ENCODE data around the gene SYNRG.

DNA sequence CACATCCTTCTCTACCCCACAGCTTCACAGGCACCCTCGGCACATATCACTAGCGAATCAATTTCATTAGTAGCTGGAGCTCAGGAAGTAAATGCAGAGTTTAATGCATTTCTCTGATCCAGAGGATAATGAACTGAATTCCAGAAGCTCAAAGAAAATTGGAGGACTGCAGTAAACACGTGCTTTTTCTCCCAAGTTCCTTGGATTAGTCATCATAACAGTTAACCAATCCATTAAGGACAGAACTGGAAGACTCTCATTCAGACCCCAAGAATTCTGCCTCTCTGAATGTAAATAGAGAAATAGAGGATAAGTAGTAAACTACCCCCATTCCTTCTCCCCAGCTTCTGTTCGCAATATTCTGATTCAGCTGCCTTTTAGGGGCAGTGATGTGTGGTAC is 78.8 kb downstream of the SYNRG start:
- TF ChIP-seq, protein P1, sequence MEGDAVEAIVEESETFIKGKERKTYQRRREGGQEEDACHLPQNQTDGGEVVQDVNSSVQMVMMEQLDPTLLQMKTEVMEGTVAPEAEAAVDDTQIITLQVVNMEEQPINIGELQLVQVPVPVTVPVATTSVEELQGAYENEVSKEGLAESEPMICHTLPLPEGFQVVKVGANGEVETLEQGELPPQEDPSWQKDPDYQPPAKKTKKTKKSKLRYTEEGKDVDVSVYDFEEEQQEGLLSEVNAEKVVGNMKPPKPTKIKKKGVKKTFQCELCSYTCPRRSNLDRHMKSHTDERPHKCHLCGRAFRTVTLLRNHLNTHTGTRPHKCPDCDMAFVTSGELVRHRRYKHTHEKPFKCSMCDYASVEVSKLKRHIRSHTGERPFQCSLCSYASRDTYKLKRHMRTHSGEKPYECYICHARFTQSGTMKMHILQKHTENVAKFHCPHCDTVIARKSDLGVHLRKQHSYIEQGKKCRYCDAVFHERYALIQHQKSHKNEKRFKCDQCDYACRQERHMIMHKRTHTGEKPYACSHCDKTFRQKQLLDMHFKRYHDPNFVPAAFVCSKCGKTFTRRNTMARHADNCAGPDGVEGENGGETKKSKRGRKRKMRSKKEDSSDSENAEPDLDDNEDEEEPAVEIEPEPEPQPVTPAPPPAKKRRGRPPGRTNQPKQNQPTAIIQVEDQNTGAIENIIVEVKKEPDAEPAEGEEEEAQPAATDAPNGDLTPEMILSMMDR (IDR thresholded peaks at IDR 0.05): no peak
- TF ChIP-seq EP300 (IDR thresholded peaks at IDR 0.05; ENCODE audit: low read depth): no peak
- TF ChIP-seq POLR2A (IDR thresholded peaks at IDR 0.05): no peak
- TF ChIP-seq POLR2AphosphoS5 (IDR thresholded peaks at IDR 0.05): no peak
